WTC11 (cell line): ENCODE measurements around the gene RASA4B.

Experiments used
- ATF3 ChIP-seq: sonication (generic); formaldehyde crosslinking; conservative IDR thresholded peaks from 2 replicates; pipeline ENCODE4 v1.8.1; 2022; ENCODE audit warnings: mild to moderate bottlenecking, missing genetic modification reagents
- CREM ChIP-seq: sonication (generic); formaldehyde crosslinking; IDR thresholded peaks from 2 replicates; pipeline ENCODE4 v1.8.1; 2022; ENCODE audit warnings: mild to moderate bottlenecking, missing genetic modification reagents, moderate library complexity
- ESRRA ChIP-seq: sonication (generic); formaldehyde crosslinking; IDR thresholded peaks from 2 replicates; pipeline ENCODE4 v1.8.1; 2022; ENCODE audit warnings: mild to moderate bottlenecking, missing genetic modification reagents, borderline replicate concordance
- FOXJ3 ChIP-seq: sonication (generic); formaldehyde crosslinking; IDR thresholded peaks from 2 replicates; pipeline ENCODE4 v1.9.0; 2021; ENCODE audit warnings: missing genetic modification reagents, mild to moderate bottlenecking, borderline replicate concordance
- FOXK1 ChIP-seq: sonication (generic); formaldehyde crosslinking; IDR thresholded peaks from 2 replicates; pipeline ENCODE4 v1.8.0; 2022; ENCODE audit warnings: mild to moderate bottlenecking, moderate library complexity, missing genetic modification reagents
- NFYB ChIP-seq: sonication (generic); formaldehyde crosslinking; conservative IDR thresholded peaks from 2 replicates; pipeline ENCODE4 v1.8.0; 2022; ENCODE audit warnings: low read depth, missing genetic modification reagents
- USF1 ChIP-seq: sonication (generic); formaldehyde crosslinking; IDR thresholded peaks from 2 replicates; pipeline ENCODE4 v1.8.0; 2022; ENCODE audit warnings: mild to moderate bottlenecking, missing genetic modification reagents
- ZNF121 ChIP-seq: sonication (generic); formaldehyde crosslinking; IDR thresholded peaks from 2 replicates; pipeline ENCODE4 v1.8.0; 2023; ENCODE audit warnings: missing genetic modification reagents
- TF ChIP-seq, protein P1 (sequence below): fragments of 200-600 bp; IDR thresholded peaks from 2 replicates; pipeline ENCODE4 v1.8.0; 2022; ENCODE audit warnings: antibody characterized with exemption

GRCh38 chr7:102444961-102445673, 72.5 kb downstream of the RASA4B start:
- TF ChIP-seq, protein P1, sequence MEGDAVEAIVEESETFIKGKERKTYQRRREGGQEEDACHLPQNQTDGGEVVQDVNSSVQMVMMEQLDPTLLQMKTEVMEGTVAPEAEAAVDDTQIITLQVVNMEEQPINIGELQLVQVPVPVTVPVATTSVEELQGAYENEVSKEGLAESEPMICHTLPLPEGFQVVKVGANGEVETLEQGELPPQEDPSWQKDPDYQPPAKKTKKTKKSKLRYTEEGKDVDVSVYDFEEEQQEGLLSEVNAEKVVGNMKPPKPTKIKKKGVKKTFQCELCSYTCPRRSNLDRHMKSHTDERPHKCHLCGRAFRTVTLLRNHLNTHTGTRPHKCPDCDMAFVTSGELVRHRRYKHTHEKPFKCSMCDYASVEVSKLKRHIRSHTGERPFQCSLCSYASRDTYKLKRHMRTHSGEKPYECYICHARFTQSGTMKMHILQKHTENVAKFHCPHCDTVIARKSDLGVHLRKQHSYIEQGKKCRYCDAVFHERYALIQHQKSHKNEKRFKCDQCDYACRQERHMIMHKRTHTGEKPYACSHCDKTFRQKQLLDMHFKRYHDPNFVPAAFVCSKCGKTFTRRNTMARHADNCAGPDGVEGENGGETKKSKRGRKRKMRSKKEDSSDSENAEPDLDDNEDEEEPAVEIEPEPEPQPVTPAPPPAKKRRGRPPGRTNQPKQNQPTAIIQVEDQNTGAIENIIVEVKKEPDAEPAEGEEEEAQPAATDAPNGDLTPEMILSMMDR, result no peak
- TF ChIP-seq NFYB (CRISPR knock-in tag), result no peak
- TF ChIP-seq CREM (CRISPR knock-in tag), result no peak
- no peak for TF ChIP-seq FOXK1
- TF ChIP-seq ZNF121 (CRISPR knock-in tag), result no peak
- TF ChIP-seq ATF3 (CRISPR knock-in tag), result no peak
- no peak for TF ChIP-seq ESRRA (CRISPR knock-in tag)
- TF ChIP-seq USF1, result no peak
- TF ChIP-seq FOXJ3 (CRISPR knock-in tag), result no peak
